B cell (primary cell): ENCODE measurements around the gene TADA2A.

Experiments
- CTCF ChIP-seq: fragments of 200-600 bp; IDR thresholded peaks from one replicate; pipeline ENCODE4 v1.8.0; 2022; ENCODE audit warnings: antibody characterized with exemption, mild to moderate bottlenecking
- EZH2 ChIP-seq: IDR thresholded peaks from 2 replicates; pipeline ENCODE4 v1.6.1; 2012; ENCODE audit warnings: borderline replicate concordance, low read depth, mild to moderate bottlenecking, moderate library complexity, low read length; ENCODE audit not compliant: insufficient read depth, poor library complexity, severe bottlenecking

GRCh38 chr17:37490022-37490587 lies 83.4 kb downstream of the TADA2A start:
- TF ChIP-seq CTCF (peak; percentile 65), EZH2 (no peak)
